ENCODE data around the gene IGFLR1.

IGFLR1 gene

DNA sequence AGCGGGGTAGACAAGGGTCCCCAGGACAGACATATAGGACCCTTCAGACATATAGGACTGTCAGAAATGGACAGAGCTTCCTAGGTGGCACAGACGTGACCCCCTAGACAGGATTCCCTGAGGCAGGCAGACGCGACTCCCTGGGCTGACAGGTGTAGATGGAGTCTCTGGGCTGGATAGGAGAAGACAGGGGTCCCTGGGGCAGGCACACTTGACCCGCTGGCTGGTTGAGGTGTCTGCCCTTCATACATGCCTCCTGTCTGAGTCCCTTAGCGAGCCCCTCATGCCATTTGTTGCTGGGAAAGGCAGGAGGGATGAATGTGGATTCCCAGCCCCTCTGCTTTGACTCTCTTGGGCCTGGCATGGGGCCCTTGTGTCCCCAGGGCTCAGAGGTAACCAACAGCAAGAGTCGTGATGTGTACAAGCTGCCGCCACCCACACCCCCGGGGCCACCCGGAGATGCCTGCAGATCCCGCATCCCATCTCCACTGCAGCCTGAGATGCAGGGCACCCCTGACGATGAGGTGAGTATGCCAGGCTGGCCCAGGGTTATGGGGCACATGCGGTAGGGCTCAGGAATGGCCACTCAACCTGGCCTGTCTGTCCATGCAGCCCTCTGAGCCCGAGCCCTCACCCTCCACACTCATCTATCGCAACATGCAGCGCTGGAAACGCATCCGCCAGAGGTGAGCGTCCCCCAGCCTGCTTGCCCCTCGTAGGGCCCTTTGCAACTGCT lies 11.6 kb upstream of the IGFLR1 start:
- ATAC-seq = no peak
- TF ChIP-seq GLIS3 (CRISPR knock-in tag; IDR thresholded peaks at IDR 0.05) = no peak
- TF ChIP-seq, protein P1, sequence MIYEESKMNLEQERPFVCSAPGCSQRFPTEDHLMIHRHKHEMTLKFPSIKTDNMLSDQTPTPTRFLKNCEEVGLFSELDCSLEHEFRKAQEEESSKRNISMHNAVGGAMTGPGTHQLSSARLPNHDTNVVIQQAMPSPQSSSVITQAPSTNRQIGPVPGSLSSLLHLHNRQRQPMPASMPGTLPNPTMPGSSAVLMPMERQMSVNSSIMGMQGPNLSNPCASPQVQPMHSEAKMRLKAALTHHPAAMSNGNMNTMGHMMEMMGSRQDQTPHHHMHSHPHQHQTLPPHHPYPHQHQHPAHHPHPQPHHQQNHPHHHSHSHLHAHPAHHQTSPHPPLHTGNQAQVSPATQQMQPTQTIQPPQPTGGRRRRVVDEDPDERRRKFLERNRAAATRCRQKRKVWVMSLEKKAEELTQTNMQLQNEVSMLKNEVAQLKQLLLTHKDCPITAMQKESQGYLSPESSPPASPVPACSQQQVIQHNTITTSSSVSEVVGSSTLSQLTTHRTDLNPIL (CRISPR knock-in tag; IDR thresholded peaks at IDR 0.05; ENCODE audit: low read depth) = no peak
- no peak for TF ChIP-seq ZFP3 (CRISPR knock-in tag; IDR thresholded peaks at IDR 0.05)
- TF ChIP-seq, protein P2, sequence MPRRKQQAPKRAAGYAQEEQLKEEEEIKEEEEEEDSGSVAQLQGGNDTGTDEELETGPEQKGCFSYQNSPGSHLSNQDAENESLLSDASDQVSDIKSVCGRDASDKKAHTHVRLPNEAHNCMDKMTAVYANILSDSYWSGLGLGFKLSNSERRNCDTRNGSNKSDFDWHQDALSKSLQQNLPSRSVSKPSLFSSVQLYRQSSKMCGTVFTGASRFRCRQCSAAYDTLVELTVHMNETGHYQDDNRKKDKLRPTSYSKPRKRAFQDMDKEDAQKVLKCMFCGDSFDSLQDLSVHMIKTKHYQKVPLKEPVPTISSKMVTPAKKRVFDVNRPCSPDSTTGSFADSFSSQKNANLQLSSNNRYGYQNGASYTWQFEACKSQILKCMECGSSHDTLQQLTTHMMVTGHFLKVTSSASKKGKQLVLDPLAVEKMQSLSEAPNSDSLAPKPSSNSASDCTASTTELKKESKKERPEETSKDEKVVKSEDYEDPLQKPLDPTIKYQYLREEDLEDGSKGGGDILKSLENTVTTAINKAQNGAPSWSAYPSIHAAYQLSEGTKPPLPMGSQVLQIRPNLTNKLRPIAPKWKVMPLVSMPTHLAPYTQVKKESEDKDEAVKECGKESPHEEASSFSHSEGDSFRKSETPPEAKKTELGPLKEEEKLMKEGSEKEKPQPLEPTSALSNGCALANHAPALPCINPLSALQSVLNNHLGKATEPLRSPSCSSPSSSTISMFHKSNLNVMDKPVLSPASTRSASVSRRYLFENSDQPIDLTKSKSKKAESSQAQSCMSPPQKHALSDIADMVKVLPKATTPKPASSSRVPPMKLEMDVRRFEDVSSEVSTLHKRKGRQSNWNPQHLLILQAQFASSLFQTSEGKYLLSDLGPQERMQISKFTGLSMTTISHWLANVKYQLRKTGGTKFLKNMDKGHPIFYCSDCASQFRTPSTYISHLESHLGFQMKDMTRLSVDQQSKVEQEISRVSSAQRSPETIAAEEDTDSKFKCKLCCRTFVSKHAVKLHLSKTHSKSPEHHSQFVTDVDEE (CRISPR knock-in tag; IDR thresholded peaks at IDR 0.05) = no peak
- no peak for TF ChIP-seq POU6F1 (CRISPR knock-in tag; IDR thresholded peaks at IDR 0.05; ENCODE audit: borderline replicate concordance, low read depth)
- TF ChIP-seq, protein P3, sequence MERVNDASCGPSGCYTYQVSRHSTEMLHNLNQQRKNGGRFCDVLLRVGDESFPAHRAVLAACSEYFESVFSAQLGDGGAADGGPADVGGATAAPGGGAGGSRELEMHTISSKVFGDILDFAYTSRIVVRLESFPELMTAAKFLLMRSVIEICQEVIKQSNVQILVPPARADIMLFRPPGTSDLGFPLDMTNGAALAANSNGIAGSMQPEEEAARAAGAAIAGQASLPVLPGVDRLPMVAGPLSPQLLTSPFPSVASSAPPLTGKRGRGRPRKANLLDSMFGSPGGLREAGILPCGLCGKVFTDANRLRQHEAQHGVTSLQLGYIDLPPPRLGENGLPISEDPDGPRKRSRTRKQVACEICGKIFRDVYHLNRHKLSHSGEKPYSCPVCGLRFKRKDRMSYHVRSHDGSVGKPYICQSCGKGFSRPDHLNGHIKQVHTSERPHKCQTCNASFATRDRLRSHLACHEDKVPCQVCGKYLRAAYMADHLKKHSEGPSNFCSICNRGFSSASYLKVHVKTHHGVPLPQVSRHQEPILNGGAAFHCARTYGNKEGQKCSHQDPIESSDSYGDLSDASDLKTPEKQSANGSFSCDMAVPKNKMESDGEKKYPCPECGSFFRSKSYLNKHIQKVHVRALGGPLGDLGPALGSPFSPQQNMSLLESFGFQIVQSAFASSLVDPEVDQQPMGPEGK (CRISPR knock-in tag; IDR thresholded peaks at IDR 0.05; ENCODE audit: borderline replicate concordance) = no peak
- TF ChIP-seq OSR1 (CRISPR knock-in tag; IDR thresholded peaks at IDR 0.05) = no peak
- TF ChIP-seq ARNTL (CRISPR knock-in tag; IDR thresholded peaks at IDR 0.05; ENCODE audit: borderline replicate concordance, low read depth) = no peak
- no peak for TF ChIP-seq ISL1 (CRISPR knock-in tag; IDR thresholded peaks at IDR 0.05)
- TF ChIP-seq TCF4 (CRISPR knock-in tag; IDR thresholded peaks at IDR 0.05; ENCODE audit: borderline replicate concordance) = no peak
- TF ChIP-seq ESRRG (CRISPR knock-in tag; IDR thresholded peaks at IDR 0.05) = no peak
- no peak for TF ChIP-seq CSRNP3 (CRISPR knock-in tag; IDR thresholded peaks at IDR 0.05)
- no peak for TF ChIP-seq PPARA (CRISPR knock-in tag; IDR thresholded peaks at IDR 0.05; ENCODE audit: borderline replicate concordance)
- no peak for TF ChIP-seq BACH2 (CRISPR knock-in tag; IDR thresholded peaks at IDR 0.05; ENCODE audit: borderline replicate concordance)
- TF ChIP-seq ZFP30 (CRISPR knock-in tag; IDR thresholded peaks at IDR 0.05) = no peak
- TF ChIP-seq ZNF8 (CRISPR knock-in tag; IDR thresholded peaks at IDR 0.05) = no peak
- no peak for TF ChIP-seq CSDC2 (CRISPR knock-in tag; IDR thresholded peaks at IDR 0.05)
- no peak for TF ChIP-seq RARB (CRISPR knock-in tag; IDR thresholded peaks at IDR 0.05)
- no peak for TF ChIP-seq ZNF70 (CRISPR knock-in tag; IDR thresholded peaks at IDR 0.05)
- TF ChIP-seq ZC3H10 (CRISPR knock-in tag; IDR thresholded peaks at IDR 0.05) = no peak

GRCh38 chr19:35752746-35753350 lies 10.6 kb upstream of the IGFLR1 start:
- TF ChIP-seq ESRRG (CRISPR knock-in tag; IDR thresholded peaks at IDR 0.05) (no peak), GLIS3 (CRISPR knock-in tag; IDR thresholded peaks at IDR 0.05) (no peak), ZNF8 (CRISPR knock-in tag; IDR thresholded peaks at IDR 0.05) (no peak), ARNTL (CRISPR knock-in tag; IDR thresholded peaks at IDR 0.05; ENCODE audit: borderline replicate concordance, low read depth) (no peak), ZC3H10 (CRISPR knock-in tag; IDR thresholded peaks at IDR 0.05) (no peak), RARB (CRISPR knock-in tag; IDR thresholded peaks at IDR 0.05) (no peak), TCF4 (CRISPR knock-in tag; IDR thresholded peaks at IDR 0.05; ENCODE audit: borderline replicate concordance) (no peak), ZFP30 (CRISPR knock-in tag; IDR thresholded peaks at IDR 0.05) (no peak), CSDC2 (CRISPR knock-in tag; IDR thresholded peaks at IDR 0.05) (no peak), SNAI2 (CRISPR knock-in tag; IDR thresholded peaks at IDR 0.05) (no peak), BACH2 (CRISPR knock-in tag; IDR thresholded peaks at IDR 0.05; ENCODE audit: borderline replicate concordance) (no peak), ZFP3 (CRISPR knock-in tag; IDR thresholded peaks at IDR 0.05) (no peak)
- TF ChIP-seq, protein P3 (CRISPR knock-in tag; IDR thresholded peaks at IDR 0.05; ENCODE audit: borderline replicate concordance) = no peak

More at GRCh38 chr19:35752746-35753350, 10.6 kb upstream of the IGFLR1 start:
- ATAC-seq = no peak

All from SK-N-SH treated with all-trans-retinoic acid at 6 μM for 48 hours (cell line).